GM12874 (cell line): ENCODE results near the gene DTNB.

Experiments used
- TF ChIP-seq, protein P1 (sequence below): IDR thresholded peaks from 2 replicates; pipeline ENCODE4 v1.5.1; 2011; ENCODE audit warnings: low read depth, mild to moderate bottlenecking, control low read depth, low read length, moderate library complexity; ENCODE audit not compliant: insufficient read depth

The DTNB gene

DNA sequence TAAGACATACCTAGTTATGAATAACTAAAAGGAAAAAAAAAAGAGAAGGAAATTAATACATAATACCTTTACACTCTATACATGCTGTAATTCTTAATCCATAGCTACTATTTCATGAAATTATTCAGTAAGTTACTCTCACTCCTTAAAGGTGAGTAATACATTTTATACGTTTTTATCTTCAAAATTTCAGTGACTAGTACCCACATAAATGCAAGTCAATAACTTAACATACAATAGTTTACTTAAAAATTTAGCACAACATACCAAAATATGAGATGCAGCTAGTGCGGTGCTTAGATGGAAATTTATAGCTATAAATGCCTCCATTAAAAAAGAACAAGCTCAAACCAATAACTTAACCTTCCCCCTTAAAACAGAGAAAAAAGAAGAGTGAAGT is 36.0 kb upstream of the DTNB start:
- TF ChIP-seq, protein P1, sequence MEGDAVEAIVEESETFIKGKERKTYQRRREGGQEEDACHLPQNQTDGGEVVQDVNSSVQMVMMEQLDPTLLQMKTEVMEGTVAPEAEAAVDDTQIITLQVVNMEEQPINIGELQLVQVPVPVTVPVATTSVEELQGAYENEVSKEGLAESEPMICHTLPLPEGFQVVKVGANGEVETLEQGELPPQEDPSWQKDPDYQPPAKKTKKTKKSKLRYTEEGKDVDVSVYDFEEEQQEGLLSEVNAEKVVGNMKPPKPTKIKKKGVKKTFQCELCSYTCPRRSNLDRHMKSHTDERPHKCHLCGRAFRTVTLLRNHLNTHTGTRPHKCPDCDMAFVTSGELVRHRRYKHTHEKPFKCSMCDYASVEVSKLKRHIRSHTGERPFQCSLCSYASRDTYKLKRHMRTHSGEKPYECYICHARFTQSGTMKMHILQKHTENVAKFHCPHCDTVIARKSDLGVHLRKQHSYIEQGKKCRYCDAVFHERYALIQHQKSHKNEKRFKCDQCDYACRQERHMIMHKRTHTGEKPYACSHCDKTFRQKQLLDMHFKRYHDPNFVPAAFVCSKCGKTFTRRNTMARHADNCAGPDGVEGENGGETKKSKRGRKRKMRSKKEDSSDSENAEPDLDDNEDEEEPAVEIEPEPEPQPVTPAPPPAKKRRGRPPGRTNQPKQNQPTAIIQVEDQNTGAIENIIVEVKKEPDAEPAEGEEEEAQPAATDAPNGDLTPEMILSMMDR: no peak

- TF ChIP-seq, protein P1: no peak
Measured at GRCh38 chr2:25707927-25708590, 34.7 kb upstream of the DTNB start.

DNA sequence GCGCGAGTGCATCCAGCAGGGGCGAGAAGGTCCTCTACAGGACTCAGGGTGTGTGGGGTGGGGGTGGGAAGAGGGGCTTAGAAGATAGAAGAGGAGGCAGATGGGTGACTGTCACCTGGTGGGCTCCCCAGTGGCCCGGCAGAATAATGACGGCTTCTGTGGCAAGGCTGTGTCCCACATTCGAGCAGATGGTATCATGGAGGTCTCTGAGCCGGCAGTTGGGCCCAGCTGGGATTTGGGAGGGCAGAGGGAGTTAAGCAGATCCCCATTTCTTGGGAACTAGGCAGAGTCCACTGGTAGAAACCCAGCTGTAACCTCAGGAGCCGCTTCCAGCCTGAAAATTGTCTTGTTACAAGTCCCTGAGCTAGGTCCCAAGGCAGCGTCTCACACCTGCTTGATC is 28.4 kb upstream of the DTNB start:
- TF ChIP-seq, protein P1: no peak

DNA sequence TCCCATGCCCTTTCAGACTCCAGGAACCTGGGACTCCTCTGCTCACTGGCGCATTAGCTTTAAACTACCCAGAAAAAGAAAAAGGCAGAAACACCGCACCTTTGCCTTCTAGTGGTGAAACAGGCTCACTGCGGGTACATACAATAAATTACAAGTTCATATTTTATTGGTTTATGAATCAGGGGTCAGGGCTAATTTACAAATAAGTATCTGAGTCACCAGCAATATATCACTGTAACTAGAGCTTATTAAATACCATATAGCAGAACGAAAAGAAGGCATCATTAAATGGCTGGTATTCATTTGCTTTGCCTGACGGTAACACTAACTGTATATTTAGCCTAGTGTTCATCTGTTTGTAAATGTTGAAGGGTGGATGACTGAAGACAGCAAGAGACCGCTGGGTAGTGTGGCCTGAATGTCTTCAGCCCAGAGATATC is 26.9 kb upstream of the DTNB start:
- TF ChIP-seq, protein P1: peak; percentile 66

DNA sequence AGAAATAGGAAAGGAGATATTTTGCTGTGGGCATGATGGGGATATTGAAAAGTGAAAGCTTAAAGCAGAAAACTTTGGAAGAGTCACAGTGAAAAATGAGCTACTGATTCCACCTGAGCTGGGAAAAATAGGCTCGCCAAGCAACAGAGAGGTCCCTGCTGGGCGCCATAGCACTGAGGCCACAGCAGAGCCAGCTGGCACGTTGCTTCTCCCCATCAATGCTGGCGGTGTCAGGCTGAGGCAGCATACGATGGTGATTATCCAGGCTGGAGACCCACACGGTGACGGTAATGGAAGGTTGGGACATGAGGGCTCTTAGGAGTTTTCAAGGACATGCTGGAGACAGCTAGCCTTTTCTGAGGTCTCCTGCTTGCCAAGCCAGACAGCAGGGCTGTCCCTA is 25.8 kb upstream of the DTNB start:
- TF ChIP-seq, protein P1: no peak

DNA sequence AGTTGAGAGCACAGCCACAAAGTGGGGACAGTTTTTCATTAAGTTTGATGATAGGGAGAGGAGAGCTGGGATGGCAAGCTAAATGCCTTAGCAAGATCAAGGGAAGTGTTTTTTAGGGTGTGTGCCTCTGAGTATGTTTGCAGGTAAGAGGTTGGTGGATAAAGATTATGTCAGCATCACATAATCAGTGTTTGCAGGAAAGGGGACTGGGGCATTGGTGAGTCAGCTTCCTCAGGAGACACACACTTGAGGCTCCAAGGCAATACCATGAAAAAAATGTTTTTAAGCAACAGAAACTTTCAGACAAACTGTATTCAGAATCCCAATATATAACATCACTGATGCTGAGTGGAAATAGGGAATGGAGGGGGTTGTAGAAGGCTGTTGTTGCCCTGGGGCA is 25.4 kb upstream of the DTNB start:
- TF ChIP-seq, protein P1: no peak

DNA sequence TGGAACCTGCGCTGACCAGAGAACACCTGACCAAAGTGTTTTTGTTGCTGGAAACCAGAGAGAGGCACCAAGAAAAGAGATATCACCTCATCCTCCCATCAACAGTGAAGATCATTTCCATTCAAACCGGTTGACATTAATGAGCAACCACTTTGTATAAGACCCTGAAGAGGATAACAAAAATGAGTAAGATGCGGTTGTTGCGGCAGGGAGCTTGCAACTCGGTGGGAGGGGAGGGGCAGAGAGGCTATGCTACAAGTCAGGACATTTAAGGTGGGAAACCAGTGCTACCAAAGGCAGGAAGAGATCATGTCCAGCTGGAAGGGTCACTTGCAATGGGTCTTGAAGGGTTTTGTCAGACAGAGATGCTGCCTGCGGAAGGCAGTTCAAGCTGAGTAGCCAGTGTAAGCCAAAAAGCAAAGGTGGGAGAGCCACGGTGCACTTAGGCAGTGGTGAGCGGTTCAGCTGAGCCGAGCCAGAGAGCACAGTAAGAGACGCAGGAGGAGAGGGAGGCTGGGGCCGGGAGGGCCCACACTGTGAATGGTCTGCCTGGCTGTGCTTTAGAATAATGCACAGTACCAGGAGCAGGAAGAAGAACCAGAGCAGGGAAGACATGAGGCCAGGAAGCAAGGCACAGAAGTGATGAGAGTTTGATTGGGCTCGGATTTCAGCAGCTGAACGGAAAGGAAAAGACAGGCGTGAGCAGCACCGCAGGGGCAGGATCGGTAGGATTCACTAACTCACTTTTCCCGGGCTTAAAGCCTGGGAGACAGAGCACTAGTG is 24.4 kb upstream of the DTNB start:
- TF ChIP-seq, protein P1: no peak
